Effector CD4-positive, alpha-beta T cell (primary cell): ENCODE results near the gene CEP20.

Source experiments
- DNase-seq: peaks from one replicate; pipeline ENCODE4 v3.0.0-alpha.2; 2020

Gene CEP20

GRCh38 chr16:15830832-15831451 is 57.5 kb downstream of the CEP20 start:
- no peak for DNase-seq

- no peak for DNase-seq
These were observed 58.9 kb downstream of the CEP20 start for GRCh38 chr16:15829460-15829859.

GRCh38 chr16:15827709-15828343 is 60.6 kb downstream of the CEP20 start:
- DNase-seq = no peak

- DNase-seq = no peak
These were observed 61.1 kb downstream of the CEP20 start for GRCh38 chr16:15827299-15827698.

GRCh38 chr16:15825750-15826305 is 62.6 kb downstream of the CEP20 start:
- DNase-seq = no peak

GRCh38 chr16:15822957-15823356 is 65.4 kb downstream of the CEP20 start:
- DNase-seq = no peak

GRCh38 chr16:15820837-15821236 is 67.6 kb downstream of the CEP20 start:
- no peak for DNase-seq

- DNase-seq = no peak
These were observed 69.4 kb downstream of the CEP20 start for GRCh38 chr16:15819046-15819445.

GRCh38 chr16:15817446-15817845 is 71.0 kb downstream of the CEP20 start:
- no peak for DNase-seq

- DNase-seq = no peak
These were observed 72.2 kb downstream of the CEP20 start for GRCh38 chr16:15816228-15816627.
